Measurements from ENCODE around the gene REL.
"Not testable (repeated sequence)": the region's sequence is repeated elsewhere in the genome, so short reads cannot be mapped to it uniquely, and the experiment has no call there.

- not testable (repeated sequence) for TF ChIP-seq POLR2A (IDR thresholded peaks at IDR 0.05; ENCODE audit: low read depth, low read length); MXI1 (IDR thresholded peaks at IDR 0.05; ENCODE audit: borderline replicate concordance, low read depth, low read length); MAZ (IDR thresholded peaks at IDR 0.05; ENCODE audit: borderline replicate concordance, low read depth, low read length); RAD21 (IDR thresholded peaks at IDR 0.05; ENCODE audit: low read length); MAFK (IDR thresholded peaks at IDR 0.05; ENCODE audit: low read depth, low read length); RFX5 (IDR thresholded peaks at IDR 0.05; ENCODE audit: low read depth, low read length); CHD1 (IDR thresholded peaks at IDR 0.05; ENCODE audit: low read depth, low read length); SMC3 (IDR thresholded peaks at IDR 0.05; ENCODE audit: low read depth, low read length); BHLHE40 (IDR thresholded peaks at IDR 0.05; ENCODE audit: low read depth, low read length); RCOR1 (IDR thresholded peaks at IDR 0.05; ENCODE audit: insufficient replicate concordance, low read length)
- TF ChIP-seq, protein P1, sequence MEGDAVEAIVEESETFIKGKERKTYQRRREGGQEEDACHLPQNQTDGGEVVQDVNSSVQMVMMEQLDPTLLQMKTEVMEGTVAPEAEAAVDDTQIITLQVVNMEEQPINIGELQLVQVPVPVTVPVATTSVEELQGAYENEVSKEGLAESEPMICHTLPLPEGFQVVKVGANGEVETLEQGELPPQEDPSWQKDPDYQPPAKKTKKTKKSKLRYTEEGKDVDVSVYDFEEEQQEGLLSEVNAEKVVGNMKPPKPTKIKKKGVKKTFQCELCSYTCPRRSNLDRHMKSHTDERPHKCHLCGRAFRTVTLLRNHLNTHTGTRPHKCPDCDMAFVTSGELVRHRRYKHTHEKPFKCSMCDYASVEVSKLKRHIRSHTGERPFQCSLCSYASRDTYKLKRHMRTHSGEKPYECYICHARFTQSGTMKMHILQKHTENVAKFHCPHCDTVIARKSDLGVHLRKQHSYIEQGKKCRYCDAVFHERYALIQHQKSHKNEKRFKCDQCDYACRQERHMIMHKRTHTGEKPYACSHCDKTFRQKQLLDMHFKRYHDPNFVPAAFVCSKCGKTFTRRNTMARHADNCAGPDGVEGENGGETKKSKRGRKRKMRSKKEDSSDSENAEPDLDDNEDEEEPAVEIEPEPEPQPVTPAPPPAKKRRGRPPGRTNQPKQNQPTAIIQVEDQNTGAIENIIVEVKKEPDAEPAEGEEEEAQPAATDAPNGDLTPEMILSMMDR (conservative IDR thresholded peaks at IDR 0.05; ENCODE audit: low read depth, low read length): not testable (repeated sequence)
These were observed 19.9 kb downstream of the REL start for GRCh38 chr2:60901296-60901695.

All from IMR-90 (cell line).